Activated gamma-delta T cell (primary cell): ENCODE data around the gene TEX38.
"Not testable (repeated sequence)": the region's sequence is repeated elsewhere in the genome, so short reads cannot be mapped to it uniquely, and the experiment has no call there.

Experiments used
- DNase-seq: peaks from one replicate; lab custom pipeline; 2025; lab: John Stamatoyannopoulos, UW

Gene TEX38

DNA sequence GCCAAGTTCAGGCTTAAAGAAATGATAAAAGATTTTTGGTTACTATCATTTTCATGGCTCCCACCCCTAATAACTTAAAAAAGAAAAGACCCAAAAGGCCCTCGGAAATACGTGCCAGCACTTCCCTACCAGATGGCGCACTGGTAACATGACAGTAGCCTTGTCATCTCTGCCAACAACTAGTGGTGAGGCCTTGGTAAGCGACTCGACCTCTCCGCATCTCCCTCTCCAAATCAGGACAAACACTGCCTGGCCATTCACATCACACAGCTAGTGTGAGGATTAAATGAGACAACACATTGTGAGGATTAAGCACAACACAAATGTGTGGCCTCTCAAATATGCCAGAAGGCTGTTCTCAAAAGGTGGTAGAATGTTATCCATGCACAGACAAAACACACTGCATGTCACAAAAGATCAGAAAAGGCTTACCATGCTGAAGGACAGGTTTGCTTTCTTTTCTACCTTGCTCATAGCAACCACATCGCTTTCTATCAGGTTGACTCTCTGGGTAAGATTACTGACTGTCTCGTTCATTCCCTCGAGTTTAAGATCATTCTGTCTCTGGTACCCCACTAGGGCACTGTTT is 16.4 kb downstream of the TEX38 start:
- DNase-seq = no peak

DNA sequence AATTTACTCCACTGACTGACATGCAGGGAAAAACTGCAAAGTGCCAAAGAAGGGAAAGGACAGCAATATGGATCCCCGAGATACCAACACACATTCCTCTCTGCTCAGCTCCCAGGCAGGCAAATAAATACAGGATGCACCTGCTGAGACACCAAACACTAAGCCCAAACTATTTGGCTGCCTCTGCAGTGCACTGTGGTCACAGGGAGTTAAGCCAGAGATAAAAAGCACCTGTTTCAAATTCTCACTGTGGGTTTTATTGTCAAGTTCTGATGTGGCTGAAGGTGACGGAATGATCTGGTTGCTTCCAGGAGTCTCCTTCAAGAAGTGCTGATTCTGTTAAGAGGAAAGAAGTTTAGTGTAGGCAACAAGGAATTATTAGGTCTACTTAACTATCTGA is 17.7 kb downstream of the TEX38 start:
- DNase-seq = no peak

DNA sequence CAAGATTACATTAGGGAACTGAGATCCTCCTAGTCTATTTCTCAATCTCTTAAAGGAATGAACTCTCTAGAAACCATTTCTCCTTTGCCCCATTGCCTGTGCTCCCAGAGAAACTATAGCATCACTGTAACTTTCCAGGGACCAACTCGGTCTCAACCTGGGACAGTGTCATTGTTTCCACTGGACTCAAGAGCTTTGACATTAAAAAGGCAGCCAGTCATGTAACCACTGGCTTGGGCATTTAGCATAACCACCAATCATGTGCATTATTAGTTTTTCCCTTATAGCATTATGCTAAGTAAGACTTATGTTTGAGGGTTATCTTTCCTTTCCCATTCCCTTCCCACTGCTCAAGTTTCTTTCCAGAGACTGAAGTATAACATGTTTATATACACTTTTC is 18.2 kb downstream of the TEX38 start:
- no peak for DNase-seq

DNA sequence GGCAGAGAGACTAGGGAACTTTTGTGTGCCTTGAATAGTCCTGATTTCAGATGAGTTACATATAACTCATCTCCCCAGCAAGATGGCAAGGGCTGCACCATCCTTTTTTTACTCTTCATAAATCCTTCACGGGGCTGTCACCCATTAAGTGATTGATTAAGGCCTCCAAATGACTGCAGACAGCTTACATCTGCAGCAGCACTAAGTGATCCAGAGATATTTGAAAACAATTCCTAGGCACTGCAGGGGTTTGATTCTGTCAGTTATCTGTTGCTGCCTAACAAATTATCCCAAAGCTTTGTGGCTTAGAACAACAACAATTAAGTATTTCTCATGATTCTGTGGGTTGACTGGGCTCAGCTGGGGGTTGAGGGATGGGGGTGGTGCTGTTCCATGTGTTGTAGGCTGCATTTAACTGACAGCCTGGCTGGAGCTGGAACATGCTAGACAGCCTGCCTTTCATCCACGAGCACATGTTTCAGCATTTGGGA is 19.3 kb downstream of the TEX38 start:
- DNase-seq = no peak

- no peak for DNase-seq
Measured at GRCh38 chr1:46691997-46692790, 20.5 kb downstream of the TEX38 start.

DNA sequence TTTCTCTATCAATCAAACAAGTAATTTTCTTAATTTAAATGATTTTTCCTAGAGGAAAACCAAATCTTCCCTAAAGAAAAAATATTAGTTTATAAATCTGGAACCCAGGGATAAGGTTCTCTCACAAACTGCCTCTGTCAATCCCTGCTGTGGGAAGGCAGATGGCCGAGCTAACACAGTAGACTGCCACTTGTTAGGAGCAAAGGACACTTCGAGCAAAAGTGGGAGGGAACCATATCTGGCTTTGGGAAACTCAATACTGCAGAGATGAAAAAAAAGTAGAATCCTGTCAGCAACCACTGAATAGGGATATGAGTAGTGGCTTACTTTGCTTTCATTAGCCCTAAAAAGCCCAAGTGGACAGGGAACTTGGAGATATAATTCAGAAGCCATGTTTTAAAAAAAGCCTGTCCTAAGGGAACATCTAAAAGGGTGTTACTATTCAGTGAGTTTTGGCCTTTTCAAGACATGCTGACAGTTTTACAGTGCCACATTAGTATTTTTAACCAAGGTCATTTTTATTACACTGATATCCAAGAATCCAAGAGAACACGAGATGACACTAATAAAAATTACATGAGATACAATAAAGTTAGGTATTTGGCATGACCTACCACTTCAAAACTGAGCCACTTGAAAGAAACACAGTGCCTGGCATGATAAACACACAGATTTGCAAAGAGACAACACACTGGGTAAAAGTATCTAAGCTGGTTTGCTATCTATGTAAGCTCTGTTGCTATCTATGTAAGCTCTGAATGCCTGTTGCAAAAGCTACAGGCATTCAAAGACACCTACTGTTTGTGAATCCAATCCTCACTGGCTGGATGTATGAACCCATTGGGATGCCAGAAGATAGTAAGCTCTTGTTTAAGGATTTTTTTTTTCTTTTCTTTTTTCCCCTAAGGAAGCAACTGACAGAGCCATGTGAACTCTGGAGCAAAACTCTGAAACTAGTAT is 21.4 kb downstream of the TEX38 start:
- DNase-seq = no peak

GRCh38 chr1:46694676-46695075 is 23.0 kb downstream of the TEX38 start:
- not testable (repeated sequence) for DNase-seq

GRCh38 chr1:46697053-46697452 is 25.4 kb downstream of the TEX38 start:
- no peak for DNase-seq

GRCh38 chr1:46699666-46700065 is 28.0 kb downstream of the TEX38 start:
- DNase-seq = no peak

DNA sequence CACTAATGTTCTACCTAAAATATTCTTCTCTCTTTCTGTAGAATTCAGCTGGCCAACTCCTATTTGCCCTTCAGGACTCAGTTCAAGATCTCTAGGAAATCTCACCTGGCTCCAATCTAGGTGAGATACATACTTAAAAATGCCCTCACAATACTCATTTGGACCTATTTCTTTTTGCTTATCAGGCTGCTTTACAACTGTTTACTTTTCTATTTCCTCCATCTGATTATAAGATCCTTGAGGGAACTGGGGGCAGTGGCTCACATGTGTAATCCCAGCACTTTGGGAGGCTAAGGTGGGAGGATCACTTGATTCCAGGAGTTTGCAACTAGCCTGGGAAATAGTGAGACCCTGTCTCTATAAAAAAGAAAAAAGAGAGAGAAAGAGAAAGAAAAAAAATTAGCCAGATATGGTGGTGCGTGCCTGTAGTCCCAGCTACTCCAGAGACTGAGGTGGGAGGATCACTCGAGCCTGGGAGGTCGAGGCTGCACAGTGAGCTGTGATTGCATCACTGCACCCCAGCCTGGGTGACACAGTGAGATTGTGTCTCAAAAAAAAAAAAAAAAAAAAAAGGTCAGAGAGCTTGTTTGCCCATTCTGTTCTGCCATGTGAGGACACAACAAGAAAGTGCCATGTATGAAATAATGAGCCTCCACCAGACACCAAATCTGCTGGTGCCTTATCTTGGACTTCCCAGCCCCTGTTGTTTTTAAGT is 32.4 kb downstream of the TEX38 start:
- no peak for DNase-seq

- no peak for DNase-seq
Measured at GRCh38 chr1:46705408-46705807, 33.8 kb downstream of the TEX38 start.

DNA sequence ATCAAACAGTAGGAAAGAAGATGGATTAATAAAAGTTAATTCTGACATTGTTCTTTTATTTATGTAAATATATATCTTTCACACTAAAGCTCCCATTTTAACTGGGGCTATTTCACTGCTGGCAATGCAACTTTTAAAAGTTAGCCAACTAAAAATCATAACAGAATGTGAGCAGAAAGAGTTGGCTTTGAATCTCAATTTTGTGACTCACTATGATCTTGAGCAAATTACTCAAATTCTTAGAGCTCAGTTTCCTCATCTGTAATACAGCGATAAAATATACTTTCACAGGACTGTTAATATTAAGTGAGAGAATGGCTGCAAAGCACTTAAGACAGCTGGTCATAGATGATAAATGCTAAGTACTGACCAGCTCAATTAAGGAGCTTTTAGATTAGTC is 36.5 kb downstream of the TEX38 start:
- no peak for DNase-seq

- no peak for DNase-seq
Measured at GRCh38 chr1:46714976-46715375, 43.3 kb downstream of the TEX38 start.

DNA sequence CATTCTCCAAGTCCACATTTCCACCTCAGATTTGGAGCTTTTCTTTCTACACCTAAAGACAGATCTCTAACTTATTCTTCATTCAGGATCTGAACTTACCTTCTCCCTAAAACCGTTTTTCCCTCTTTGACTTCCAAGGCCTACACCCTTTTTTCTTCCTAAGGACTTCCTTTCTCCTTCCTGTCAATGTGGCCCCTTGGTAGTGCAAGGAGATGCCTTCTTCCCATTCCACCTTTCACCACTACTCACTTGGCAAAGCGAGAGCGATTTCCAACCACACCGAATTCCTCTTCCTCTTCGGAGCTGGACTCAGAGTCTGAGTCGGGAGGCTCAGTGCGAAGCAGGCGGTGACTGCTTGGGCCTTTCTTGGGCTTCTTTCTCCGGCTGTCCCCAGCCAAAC is 46.0 kb downstream of the TEX38 start:
- no peak for DNase-seq

- DNase-seq = no peak
Measured at GRCh38 chr1:46718340-46718726, 46.7 kb downstream of the TEX38 start.

- DNase-seq = peak; percentile 100
Measured at GRCh38 chr1:46718727-46719622, 47.3 kb downstream of the TEX38 start, which contains the start of gene EFCAB14. TSS of gene EFCAB14 (minus strand) at chr1:46719114. CDS start at chr1:46718087, 1,027 bp downstream.

GRCh38 chr1:46719689-46720088 is 48.0 kb downstream of the TEX38 start:
- DNase-seq = no peak

DNA sequence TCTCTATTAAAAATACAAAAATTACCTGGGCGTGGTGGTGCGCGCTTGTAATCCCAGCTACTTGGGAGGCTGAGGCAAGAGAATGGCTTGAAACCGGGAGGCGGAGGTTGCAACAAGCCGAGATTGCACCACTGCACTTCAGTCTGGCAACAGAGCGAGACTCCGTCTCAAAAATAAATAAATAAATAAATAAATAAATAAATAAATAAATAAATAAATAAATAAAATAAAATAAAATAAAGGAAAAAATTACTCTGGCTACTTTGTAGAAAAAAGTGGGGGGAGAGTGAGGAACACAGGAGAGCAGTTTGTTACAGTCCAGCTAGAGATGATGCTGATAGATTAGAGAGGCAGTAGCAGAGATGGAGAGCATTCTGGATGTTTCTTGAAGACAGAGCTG is 48.7 kb downstream of the TEX38 start:
- DNase-seq = not testable (repeated sequence)

DNA sequence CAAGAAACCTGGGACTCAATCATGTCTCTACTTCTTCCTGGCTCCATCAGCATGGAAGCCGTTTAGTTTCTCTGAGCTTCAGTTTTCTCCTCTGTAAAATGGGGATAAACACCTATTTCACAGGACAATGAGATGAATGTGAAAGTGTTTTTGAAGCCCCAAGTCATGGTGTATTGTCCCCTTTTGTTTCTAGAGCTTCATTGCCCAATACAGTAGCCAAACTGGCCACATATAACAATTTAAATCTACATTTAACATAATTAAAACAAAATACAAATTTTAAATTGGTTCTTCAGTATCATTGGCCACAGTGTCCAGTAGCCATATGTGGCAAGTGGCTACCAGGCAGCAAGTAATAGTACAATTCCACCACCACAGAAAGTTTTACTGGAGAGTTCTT is 49.5 kb downstream of the TEX38 start:
- DNase-seq = no peak

- DNase-seq = no peak
Measured at GRCh38 chr1:46721686-46722205, 50.1 kb downstream of the TEX38 start.
